ENCODE results near the gene PTTG2. TPM values are rescaled to one million over a fixed set of nuclear protein-coding genes. Genes with fewer than 3 reads are reported as not detected.
A peak's percentile ranks its signal among the peaks of the same experiment; 100 is the strongest.

The PTTG2 gene
- total RNA-seq, 1 donor from 2014 or later, result not detected

DNA sequence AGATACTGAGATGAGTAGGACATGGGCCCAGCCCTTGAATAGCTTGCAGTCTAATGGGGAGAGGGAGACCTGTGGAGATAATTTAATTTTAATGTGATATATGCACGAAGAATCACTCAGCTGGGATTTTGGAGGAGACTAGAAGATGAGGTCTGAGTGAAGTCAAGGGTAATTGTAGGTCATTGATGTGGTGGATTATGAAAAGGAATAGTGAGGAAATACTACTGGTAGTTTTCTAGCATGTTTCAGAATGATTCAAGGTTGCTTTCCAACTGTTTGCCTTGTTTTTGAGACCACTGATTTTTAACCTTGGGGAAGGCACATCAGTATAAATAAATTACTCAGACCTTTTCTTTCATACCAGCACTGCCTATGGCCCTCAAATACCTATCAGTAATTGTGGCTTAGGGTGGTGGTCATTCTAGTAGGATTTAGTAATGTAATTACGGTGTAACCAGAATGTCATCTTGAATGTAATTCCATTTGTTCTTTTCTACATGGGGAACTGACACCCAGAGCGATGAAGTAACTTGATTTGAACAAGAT, 25.6 kb downstream of the PTTG2 start:
- no peak for DNase-seq (ENCODE audit: low read depth)

DNA sequence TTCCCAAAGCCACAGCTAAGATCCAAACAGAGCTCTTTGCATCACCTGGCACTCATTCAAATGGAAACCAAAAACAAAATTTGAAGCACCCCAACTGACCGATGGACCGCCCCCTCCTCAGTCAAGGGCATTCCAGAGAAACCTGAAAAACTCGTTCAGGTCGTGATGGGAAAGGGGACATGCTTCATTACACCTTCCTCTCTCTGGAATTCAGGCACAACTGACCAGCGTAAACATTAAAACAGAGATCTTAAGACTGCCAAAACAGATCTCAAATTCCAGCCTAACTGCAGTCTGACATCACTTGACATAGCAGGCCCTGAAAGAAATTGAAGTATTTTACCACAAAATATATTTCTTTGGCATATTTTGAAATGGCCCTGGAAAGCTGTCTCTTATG, 28.5 kb downstream of the PTTG2 start:
- DNase-seq (ENCODE audit: low read depth), result no peak

DNA sequence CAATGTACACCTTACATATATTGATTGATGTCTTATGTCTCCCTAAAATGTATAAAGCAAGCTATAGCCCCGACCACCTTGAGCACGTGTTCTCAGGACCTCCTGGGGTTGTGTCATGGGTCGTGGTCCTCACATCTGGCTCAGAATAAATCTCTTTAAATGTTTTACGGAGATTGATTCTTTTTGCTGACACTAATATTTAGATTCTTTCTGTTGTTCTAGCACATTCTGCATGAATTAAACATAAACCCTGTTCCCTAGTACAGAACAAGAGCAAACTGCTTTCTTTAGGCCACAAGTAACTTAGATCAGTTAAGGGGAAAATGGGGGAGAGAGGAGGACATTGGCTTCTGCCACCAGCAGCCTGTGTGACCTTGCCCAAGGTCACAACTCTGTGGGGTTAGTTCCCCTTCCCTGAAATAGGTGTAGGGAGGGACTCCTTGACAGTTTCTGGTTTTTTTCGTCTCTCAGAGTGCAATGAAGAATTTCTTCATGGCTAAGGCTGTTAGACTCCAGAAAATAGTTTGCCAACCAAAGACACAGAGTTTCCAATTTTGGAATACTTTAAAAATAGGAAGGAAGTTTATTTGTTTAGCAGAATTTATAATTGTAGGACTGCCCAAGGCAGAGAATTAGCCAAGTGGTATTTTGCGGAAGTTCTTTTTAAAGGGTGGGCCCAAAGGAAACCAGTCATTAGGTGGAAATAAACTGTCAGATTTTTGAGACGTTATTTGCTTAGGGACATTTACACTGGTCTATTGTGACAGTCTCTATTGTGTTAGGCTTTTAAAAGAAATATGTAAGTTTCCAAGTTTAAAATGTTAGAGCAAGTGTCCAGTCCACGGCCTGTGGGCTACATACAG, 29.4 kb downstream of the PTTG2 start:
- DNase-seq (ENCODE audit: low read depth), result no peak

DNA sequence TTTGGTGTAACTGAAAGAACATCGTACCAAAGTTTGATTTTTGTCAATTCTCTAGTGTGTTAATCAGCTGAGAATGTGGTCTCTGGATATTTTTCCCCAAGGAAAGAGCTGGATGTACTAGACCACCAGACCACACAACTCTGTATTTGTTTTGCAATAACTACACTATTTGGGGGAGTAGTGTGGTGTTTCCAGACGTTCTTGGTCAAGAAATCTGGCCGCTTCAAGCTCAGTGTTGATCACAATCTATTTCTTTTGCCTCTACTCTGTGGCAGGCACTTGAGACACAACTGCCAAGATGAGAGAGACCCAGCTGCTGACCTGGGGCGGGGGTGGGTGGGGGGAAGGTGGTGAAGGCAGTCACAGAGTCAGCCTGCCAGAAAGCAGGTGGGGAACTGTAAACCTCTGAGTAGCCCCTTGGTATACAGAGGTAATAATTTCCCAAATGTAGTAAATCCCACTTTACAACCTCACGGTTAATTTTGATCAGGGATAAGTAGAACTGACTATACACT, 30.6 kb downstream of the PTTG2 start:
- no peak for DNase-seq (ENCODE audit: low read depth)

DNA sequence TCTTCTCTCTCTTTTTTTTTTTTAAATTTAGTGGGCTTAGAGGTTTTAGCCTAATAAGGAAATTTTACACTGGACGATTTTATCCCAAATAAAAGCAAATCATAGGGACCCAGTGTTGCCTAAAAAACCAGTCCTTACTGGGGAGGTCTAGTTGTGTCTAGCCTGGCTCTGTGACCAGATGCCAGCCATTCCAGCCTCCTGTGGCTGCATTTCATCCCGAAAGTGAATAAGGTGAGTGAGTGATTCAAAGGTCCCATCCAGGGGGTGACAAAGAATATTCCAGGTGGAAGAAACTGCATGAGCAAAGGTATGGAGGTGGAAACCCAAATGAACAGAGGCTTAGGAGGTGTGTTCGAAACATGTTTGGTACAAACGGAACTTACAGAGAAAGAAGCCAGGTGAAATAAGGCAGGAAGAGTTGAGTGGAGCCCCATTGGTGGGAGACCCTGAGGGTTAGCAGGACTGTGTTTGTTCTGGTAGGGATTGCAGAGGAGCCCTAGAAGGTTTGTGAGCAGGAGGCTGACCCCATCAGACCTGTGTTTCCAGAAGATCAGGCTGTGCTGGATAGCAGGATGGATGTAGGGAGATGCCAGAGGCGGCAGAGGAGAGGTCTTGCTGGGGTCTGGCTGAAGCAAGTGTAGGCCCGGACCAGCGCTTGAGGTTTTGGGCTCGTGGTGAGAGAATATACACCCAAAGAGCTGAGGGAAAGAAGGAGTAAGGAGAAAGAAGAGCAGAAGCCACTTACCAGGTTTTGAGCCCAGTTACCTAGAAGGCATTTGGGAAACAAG, 31.6 kb downstream of the PTTG2 start:
- no peak for DNase-seq (ENCODE audit: low read depth)

DNA sequence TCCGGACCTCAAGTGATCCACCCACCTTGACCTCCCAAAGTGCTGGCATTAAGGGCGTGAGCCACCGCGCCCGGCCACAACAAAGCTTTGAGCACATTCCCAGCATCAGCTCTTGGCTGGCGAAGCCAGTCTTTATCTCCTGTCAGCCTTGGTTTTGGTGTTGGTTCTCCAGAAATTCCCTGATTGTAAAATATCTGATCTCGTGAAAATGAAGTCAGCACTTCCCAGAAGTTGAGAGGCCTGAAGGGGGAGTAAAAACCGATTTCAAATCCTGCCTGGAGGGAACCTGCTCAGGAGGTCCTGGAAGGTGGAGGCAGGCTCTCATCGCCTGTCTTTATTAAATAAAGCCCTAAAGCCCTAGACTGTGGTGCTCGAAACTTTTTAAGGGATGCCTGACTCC, 33.6 kb downstream of the PTTG2 start:
- no peak for DNase-seq (ENCODE audit: low read depth)

DNA sequence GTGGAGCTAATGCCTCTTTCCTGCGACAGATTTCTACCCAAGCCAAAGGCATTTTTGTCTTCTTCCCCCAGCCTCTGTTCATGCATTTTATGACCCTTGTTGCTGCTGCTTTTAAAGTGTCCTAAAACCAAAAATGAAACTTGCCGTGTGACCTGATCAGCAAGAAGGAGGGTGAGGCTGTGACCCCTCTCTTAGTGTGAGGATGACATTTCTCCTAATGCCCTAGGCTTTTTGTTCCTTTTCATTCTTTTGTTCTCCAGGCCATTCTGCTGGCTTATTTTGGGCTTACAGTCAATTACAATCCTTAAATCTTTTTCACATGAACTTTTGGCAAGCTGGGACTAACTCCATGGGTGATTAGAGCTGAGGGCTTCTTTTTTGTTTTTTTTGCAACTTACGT, 34.4 kb downstream of the PTTG2 start:
- DNase-seq (ENCODE audit: low read depth), result no peak

DNA sequence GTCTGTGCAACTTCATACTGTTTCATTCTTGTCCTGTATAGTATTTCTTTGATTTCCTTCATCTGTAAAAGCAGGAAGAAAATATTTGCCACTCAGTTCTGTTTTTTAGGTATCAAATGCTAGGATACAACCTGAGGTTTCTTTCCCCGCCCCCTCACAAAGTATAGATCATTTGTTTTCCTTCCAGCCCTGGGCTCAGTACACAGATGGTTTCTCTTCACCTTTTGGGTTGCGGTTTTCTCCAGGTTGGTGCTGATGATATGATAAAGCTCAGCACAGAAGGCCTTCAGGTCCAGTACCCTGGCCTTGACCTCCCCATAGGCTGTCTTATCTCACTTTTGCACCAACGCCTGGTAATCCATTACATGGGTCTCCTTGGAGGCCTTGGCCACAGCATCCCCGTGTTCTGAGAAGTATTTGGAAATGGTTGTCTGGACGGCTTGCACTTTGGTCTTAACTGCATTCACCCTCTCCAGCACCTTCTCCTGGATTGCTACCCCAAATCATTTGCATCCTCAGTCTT, 35.2 kb downstream of the PTTG2 start:
- DNase-seq (ENCODE audit: low read depth), result no peak

DNA sequence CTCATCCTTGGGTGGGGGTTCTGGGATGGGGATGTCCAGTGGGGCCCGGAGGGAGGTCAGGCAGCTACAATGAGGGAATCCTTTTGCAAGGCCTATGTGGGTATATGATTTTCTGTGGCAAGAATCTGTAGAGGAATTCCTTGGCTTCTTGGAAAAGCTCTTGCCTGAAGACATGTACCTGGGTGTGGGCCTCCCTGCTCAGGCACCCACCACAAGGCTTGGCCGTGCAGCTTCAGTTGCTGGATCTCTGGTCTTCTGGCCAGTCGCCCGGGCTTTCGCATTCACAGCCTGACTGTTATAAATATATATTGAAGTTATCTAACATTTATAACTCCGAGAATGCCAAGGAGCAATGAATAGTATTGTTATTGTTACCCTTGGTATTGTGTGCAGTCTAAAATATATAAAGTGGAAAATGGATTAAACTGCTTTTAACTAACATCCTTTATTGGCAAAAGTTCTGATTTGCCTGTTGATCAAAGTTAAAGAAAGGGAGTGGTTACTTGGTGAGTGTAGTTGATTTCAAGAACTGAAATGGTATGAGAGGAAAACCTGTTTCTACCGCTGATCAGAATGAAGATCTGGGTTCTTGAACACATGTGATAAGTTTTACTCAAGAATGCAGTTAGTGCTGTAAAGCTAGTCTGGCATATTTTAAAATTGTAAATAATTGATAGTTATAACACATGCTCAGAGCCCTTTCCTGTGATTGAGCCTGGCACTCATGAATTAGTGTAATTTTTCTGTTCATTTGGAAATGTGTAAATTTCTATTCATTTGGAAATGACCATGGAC, 36.0 kb downstream of the PTTG2 start:
- DNase-seq (ENCODE audit: low read depth), result no peak

DNA sequence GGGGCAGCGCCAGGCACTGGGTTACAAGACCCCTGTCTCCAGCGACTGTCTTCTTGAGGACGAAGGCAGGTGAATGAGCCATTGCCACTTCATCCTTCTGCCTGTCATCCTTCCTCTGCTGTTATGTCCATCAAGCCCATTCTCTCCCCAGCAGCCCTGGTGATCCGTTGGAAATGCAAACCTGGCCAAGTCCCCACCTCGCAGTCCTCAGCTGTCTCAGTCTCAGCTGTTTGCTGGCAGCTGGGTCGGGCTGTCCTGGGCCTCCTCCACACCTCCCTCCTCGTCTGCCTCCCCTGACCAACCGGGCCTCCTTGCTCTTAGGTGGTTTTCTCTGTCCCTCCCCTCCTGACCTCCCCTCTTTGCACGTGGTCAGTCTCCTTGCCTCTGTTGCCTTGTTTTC, 38.0 kb downstream of the PTTG2 start:
- DNase-seq (ENCODE audit: low read depth), result peak; percentile 87

DNA sequence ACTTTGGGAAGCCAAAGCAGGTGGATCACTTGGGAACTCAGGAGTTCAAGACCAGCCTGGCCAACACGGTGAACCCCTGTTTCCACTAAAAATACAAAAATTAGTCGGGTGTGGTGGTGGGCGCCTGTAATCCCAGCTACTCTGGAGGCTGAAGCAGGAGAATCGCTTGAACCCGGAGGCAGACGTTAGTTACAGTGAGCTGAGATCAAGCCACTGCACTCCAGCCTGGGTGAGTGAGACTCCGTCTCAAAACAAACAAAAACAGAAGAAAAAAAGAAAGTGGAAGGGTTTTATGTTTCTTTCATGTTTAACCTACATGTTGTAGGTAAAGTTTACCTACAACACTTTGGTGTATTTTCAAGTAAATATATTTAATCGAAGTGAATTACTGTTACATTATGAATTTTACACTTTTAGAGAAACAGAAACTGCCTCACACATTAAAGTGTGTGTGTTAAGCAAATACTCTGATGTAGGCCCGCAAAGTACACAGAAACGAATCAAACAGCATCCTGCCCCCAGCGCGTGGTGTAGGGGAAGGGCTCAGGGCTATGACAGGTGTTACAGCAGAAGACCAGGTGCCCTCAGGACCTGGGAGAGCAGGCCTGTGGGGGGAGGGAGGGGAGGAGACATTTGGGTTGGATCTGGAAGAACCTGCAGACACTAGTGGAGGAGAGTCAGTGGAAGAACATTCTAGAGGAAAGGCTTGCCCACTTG, 39.0 kb downstream of the PTTG2 start:
- no peak for DNase-seq (ENCODE audit: low read depth)

DNA sequence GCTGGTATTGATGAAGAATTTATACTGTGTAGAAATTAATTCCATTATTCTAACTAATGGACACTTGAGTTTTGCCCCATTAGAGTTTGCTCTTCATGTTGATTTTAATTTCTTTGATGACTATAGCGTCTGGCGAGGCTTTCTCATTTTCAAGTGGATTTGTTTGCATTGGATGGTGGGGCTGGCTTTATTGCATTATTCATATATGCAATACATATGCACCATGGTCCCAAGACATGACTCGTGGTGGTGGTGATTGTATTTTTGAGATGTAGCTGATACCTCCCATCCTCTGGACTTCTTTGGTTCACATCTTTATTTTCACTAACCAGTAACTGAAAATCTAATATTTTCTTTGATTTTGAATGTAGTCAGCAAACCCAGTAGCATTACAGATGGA, 39.8 kb downstream of the PTTG2 start:
- DNase-seq (ENCODE audit: low read depth), result no peak

DNA sequence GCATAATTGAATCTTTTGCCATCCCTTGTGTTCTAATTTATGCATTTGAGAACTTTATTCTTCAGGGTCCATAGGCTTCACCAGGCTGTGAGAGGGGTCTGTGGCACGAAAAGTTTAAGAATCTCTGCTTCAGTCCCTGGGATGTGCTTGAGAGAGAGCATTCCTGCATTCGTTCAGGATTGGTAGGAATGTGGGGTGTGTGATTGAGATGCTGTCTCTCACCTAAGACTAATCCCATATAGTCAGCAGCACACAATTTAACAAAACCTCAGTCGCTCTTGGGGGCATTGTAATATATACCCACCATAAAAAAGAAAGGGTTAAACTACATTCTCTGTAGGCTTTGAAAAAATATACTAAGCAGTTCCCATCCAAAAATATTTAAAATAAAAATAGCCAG, 41.7 kb downstream of the PTTG2 start:
- no peak for DNase-seq (ENCODE audit: low read depth)

DNA sequence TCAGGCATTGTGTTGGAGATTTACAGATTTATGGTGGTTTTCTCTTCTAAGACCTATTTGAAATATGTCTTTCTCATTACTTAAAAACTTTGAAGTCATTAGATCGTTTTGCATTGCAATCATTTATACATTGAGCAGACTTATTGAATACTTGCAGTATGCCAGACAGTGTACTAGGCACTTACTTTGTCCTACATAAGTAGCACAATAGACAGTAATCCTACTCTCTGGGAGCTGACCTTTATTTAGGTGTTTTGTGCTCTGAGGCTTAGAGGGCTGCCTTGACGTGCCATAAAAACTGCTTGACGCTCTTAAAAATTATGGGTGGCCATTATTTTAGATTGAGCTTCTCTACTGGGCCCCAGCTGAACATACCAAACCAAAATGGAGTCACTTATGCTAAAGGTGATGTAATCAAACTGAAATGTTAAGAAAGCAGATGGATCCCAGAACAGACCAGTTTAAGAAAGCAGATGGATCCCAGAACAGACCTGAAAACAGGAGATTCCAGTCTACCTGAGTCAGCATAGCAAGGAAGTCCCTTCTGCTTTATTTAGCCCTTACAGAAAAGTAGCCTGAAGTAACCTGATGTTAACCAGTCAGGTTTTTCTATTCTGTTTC, 42.4 kb downstream of the PTTG2 start:
- no peak for DNase-seq (ENCODE audit: low read depth)

DNA sequence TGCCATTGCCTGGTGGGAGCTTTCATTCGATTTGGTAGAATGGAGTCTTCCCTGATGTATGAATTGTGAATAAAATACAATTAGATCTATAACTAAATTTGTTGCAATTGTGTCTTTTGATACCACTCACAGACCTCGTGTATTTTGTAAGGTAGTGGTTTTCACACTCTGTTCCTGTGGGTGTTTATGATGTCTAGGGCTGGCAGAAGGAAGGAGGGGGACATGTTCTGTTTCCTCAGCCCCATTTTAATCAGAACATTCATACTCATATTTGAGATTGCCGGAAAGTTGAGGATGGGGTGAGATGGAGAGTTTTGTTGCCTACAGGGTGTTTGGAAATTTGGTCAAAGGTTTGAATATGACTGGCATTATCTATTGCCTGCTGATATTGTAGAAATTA, 42.9 kb downstream of the PTTG2 start:
- no peak for DNase-seq (ENCODE audit: low read depth)

DNA sequence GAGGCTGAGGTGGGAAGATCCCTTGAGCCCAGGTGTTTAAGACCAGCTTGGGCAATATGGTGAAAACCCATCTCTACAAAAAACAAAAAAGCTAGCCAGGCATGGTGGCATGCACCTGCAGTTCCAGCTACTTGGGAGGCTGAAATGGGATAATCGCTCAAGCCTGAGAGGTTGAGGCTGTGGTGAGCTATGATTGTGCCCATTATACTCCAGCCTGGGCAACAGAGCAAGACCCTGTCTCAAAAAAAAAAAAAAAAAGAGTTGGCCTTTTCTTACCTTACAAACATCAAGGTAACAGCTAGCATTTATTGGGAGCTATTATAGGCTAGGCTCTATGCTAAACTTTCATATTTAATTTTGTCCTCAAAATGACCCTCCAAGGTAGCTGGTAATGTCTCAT, 43.4 kb downstream of the PTTG2 start:
- no peak for DNase-seq (ENCODE audit: low read depth)

DNA sequence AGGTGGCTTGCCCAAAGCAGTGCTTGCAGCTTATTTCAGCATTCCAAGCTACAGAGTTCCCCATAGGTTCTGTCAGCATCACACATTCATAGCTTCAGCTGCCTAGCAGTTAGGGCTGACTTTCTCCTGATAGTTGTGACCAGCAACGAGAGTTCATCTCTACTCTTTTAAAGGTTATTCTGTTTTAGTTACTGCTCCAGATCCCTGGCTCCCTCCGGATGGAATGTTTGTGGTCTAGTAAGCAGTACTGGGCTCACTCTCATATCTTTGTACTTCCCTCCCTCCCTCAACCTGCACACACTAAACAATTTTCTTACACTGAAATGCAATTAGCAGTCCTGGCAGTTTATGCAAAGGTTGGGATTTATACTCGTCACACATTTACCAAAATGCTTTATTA, 43.9 kb downstream of the PTTG2 start:
- peak; percentile 47 for DNase-seq (ENCODE audit: low read depth)

DNA sequence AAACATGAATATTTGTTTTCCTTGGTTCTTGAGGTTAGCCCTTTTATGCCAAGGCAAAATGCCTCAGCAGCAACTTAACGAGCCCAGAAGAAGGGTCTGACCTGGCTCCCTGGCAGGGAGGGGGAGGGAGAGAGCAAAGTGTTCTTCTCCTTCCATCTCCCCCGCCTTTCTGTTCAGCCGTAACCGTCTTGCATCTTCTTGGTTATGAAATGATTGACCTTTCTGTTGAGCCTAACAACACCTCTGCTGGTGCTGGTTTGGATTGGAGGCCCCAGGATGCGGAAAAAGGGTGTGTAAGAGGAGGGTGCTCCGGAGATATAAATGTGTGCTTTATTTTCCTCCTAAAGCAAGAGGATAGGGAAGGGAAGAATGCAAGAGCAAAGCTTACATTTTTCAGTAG, 44.7 kb downstream of the PTTG2 start:
- no peak for DNase-seq (ENCODE audit: low read depth)

DNA sequence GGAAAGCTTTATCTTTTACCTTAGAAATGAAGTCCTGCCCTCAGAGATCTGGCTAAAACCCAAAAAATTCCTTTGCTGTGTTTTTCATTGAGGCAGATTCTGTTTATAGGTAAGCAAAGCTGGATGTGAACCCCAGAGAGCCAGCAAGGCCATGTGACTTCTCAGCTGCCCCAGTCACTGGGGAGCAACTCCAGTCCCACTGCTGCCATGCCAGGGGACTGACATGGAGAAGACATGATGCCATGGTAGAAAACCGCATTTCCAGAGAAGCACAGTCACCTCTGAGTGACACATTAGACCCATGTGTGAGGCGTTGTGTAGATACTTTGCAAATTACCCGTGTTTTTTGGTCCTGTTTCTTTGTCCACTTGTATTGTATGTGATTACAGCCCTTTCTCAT, 45.4 kb downstream of the PTTG2 start:
- DNase-seq (ENCODE audit: low read depth), result peak; percentile 38

DNA sequence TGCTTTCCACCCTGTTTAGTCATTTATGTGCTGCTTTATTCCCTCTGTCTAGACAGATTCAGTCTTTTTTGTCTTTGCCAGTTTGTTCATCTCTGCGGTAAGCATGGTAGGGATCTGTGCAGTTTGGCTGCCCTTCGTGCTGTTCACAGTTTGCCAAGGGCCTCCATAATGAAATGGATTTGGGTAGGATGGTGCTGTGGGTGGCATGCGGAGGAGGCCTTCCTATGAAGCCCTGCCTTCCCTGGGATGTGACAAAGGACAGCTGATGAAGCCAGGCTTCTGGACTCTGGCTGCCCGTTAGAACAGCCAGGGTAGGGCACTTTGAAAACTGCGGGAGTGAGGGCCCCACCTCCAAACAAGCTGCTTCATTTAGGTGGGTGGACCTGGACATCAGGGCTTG, 47.4 kb downstream of the PTTG2 start:
- DNase-seq (ENCODE audit: low read depth), result no peak
